GM23248 (cell line): ENCODE measurements around the gene DOK5. TPM values are rescaled to one million over a fixed set of nuclear protein-coding genes. Genes with fewer than 3 reads are reported as not detected.
A peak's percentile ranks its signal among the peaks of the same experiment; 100 is the strongest.

ENCODE experiments used
- DNase-seq: peaks from one replicate; pipeline ENCODE4 v3.0.0-alpha.2; 2015
- H2AFZ ChIP-seq: fragments of 200-600 bp; sonication (generic); 2 replicates; pipeline ENCODE4 v1.6.1; 2016; ENCODE audit warnings: antibody characterized with exemption
- H3F3A ChIP-seq: fragments of 200-600 bp; sonication (generic); 2 replicates; pipeline ENCODE4 v1.6.1; 2016; ENCODE audit warnings: mild to moderate bottlenecking, antibody characterized with exemption, mixed run types; ENCODE audit not compliant: insufficient read depth
- H3K27ac ChIP-seq: fragments of 200-600 bp; sonication (generic); 2 replicates; pipeline ENCODE4 v1.5.1; 2016; ENCODE audit warnings: mild to moderate bottlenecking
- H3K27me3 ChIP-seq: fragments of 200-600 bp; sonication (generic); replicated peaks from 2 replicates; pipeline ENCODE4 v1.6.1; 2016; ENCODE audit warnings: mild to moderate bottlenecking; ENCODE audit not compliant: insufficient read depth
- H3K36me3 ChIP-seq: fragments of 200-600 bp; sonication (generic); 2 replicates; pipeline ENCODE4 v1.6.1; 2016; ENCODE audit warnings: low read depth, mild to moderate bottlenecking
- H3K4me1 ChIP-seq: fragments of 200-600 bp; sonication (generic); 2 replicates; pipeline ENCODE4 v1.6.1; 2016; ENCODE audit warnings: mild to moderate bottlenecking; ENCODE audit not compliant: insufficient read depth
- H3K4me2 ChIP-seq: fragments of 200-600 bp; sonication (generic); one replicate; pipeline ENCODE4 v1.6.1; 2016; ENCODE audit warnings: mild to moderate bottlenecking; ENCODE audit not compliant: unreplicated experiment
- H3K4me3 ChIP-seq: fragments of 200-600 bp; sonication (generic); 2 replicates; pipeline ENCODE4 v1.5.1; 2016; ENCODE audit warnings: mild to moderate bottlenecking
- H3K79me2 ChIP-seq: fragments of 200-600 bp; sonication (generic); 2 replicates; pipeline ENCODE4 v1.6.1; 2016; ENCODE audit warnings: mild to moderate bottlenecking; ENCODE audit not compliant: insufficient read depth
- H3K9ac ChIP-seq: fragments of 200-600 bp; sonication (generic); 2 replicates; pipeline ENCODE4 v1.6.1; 2016; ENCODE audit warnings: mild to moderate bottlenecking
- H3K9me2 ChIP-seq: fragments of 200-600 bp; sonication (generic); 2 replicates; pipeline ENCODE4 v1.6.1; 2016; ENCODE audit warnings: mixed run types, mild to moderate bottlenecking, moderate library complexity; ENCODE audit not compliant: insufficient read depth
- H3K9me3 ChIP-seq: fragments of 200-600 bp; sonication (generic); one replicate; pipeline ENCODE4 v1.6.1; 2017; ENCODE audit warnings: low read depth
- H4K20me1 ChIP-seq: fragments of 200-600 bp; sonication (generic); 2 replicates; pipeline ENCODE4 v1.6.0; 2016; ENCODE audit not compliant: insufficient read depth
- EZH2 ChIP-seq: fragments of 200-600 bp; sonication (generic); IDR thresholded peaks from 2 replicates; pipeline ENCODE4 v1.6.1; 2018; ENCODE audit warnings: antibody characterized with exemption, mild to moderate bottlenecking; ENCODE audit not compliant: insufficient read depth, poor library complexity, severe bottlenecking
- EZH2phosphoT487 ChIP-seq: fragments of 200-600 bp; sonication (generic); IDR thresholded peaks from 2 replicates; pipeline ENCODE4 v1.6.1; 2018; ENCODE audit warnings: antibody characterized with exemption, moderate library complexity, mild to moderate bottlenecking, low read depth; ENCODE audit not compliant: insufficient read depth
- WGBS, 2 experiments: methylation state at CpG; one replicate each; pipeline ENCODE4 v1.1.6; 2015 to 2017; ENCODE audit warnings: low lambda C conversion rate in 2 of 2, low coverage in 1 of 2; ENCODE audit errors: missing lambda C conversion rate in 2 of 2; 5-methylcytosine and 5-hydroxymethylcytosine counted together
- in situ Hi-C: fragments of 300-500 bp; cut with MboI; formaldehyde crosslinking; loops from 2 replicates; pipeline ENCODE4 v1.15.0; 2020
- polyA plus RNA-seq: library from polyadenylated mRNA; unstranded; fragments of >200 nt; fragmentation: Nextera tagmentation; extraction: Ambion mirVana; gene quantifications from 2 replicates; pipeline ENCODE4 v1.2.1, GENCODE V29; 2016
- total RNA-seq: library from RNA; depleted of rRNA; stranded (reverse); fragments of >200 nt; shearing (Covaris generic); gene quantifications from 2 replicates; pipeline ENCODE4 v1.2.3, GENCODE V29; 2014

Gene DOK5
- total and polyA plus RNA-seq, 2 experiments from 2014 or later = 10.8 to 16.1 TPM

DNA sequence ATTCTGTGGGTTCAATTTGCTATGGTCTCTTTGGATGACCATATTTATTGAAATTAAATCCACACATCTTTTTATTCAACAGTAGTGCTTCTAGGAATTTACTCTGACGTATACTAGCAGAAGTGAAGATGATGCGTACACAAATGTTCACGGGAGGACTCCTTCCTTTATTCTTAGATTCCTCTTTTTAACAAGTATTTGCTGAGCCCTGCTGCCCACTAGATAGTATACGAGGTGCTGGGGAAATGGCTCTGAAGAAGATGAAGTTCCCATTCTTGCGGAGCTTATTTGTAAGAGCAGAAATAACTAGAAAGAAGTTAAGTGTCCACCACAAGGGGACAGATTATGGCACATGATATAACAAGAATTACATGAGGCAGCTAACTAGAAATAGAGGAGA, 145.2 kb downstream of the DOK5 start:
- DNase-seq = no peak

GRCh38 chr20:54622333-54623295, 147.2 kb downstream of the DOK5 start:
- TF ChIP-seq EZH2phosphoT487 (no peak), EZH2 (no peak)
- H2AFZ ChIP-seq = peak overlapping the region; percentile 57
- peak overlapping the region; percentile 46; the same call in 1 of the 2 replicates for H3K4me3 ChIP-seq
- no peak overlapping the region for H3K27ac ChIP-seq
- H4K20me1 ChIP-seq = no peaks in the 10 kb centered on the region
- H3K9ac ChIP-seq = no peak overlapping the region
- in situ Hi-C loops = no loop called here
- H3K4me2 ChIP-seq = peak overlapping the region; percentile 50
- H3K27me3 ChIP-seq = no peaks in the 10 kb centered on the region
- DNase-seq = peak; percentile 78
- peaks cover 8% of the 10 kb centered on the region for H3K4me1 ChIP-seq
- WGBS, 2 experiments = 28 to 29% methylated on average over 20 of the region's 20 CpGs
- no peaks in the 10 kb centered on the region for H3K79me2 ChIP-seq
- H3K9me3 ChIP-seq = no peaks in the 10 kb centered on the region
- no peaks in the 10 kb centered on the region for H3K36me3 ChIP-seq
- H3K9me2 ChIP-seq = no peaks in the 10 kb centered on the region
- no peaks in the 10 kb centered on the region for H3F3A ChIP-seq

More for the DNA sequence above, 145.2 kb downstream of the DOK5 start:
- H3K36me3 ChIP-seq = no peaks in the 10 kb centered on the region
- no peaks in the 10 kb centered on the region for H3K79me2 ChIP-seq
- WGBS, 2 experiments = 92 to 93% methylated on average over 5 of the region's 5 CpGs
- H3F3A ChIP-seq = no peaks in the 10 kb centered on the region
- in situ Hi-C loops = no loop called here
- H3K9me2 ChIP-seq = no peaks in the 10 kb centered on the region
- H3K27ac ChIP-seq = no peak overlapping the region
- no peaks in the 10 kb centered on the region for H4K20me1 ChIP-seq
- no peak overlapping the region for H3K4me3 ChIP-seq
- TF ChIP-seq EZH2phosphoT487 (no peak), EZH2 (no peak)
- H3K27me3 ChIP-seq = no peaks in the 10 kb centered on the region
- no peaks in the 10 kb centered on the region for H3K9me3 ChIP-seq
- no peak overlapping the region for H2AFZ ChIP-seq
- no peak overlapping the region for H3K4me2 ChIP-seq
- peaks cover 8% of the 10 kb centered on the region for H3K4me1 ChIP-seq
- H3K9ac ChIP-seq = no peak overlapping the region

DNA sequence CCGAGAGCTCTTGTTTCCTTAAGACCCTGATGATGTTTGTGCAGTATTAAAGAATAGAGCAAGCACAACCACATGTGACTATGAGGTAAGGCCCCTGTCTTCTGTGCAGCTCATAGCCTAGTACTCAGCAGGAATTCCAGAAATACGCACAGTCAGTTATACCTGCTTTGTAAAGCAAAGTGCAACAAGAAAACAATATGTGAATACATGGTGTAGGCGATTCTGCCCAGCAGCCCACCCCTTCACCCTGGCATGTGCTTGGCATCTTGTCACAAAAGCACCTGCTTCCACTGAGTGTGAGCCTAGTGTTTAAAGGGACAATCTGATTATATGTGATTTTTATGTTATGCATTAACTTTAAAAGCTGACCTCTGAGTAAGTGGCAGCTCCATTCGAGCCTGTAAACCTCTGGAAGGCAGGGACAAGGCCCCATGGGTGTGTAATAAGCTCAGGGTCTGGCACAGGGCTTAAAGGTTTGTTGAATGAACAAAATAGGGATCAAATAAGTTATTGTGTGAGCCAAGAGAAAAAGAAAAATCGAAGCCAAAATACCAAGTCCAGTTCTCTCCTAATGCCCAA, 148.7 kb downstream of the DOK5 start:
- no peak for TF ChIP-seq EZH2
- no peak for TF ChIP-seq EZH2phosphoT487

DNA sequence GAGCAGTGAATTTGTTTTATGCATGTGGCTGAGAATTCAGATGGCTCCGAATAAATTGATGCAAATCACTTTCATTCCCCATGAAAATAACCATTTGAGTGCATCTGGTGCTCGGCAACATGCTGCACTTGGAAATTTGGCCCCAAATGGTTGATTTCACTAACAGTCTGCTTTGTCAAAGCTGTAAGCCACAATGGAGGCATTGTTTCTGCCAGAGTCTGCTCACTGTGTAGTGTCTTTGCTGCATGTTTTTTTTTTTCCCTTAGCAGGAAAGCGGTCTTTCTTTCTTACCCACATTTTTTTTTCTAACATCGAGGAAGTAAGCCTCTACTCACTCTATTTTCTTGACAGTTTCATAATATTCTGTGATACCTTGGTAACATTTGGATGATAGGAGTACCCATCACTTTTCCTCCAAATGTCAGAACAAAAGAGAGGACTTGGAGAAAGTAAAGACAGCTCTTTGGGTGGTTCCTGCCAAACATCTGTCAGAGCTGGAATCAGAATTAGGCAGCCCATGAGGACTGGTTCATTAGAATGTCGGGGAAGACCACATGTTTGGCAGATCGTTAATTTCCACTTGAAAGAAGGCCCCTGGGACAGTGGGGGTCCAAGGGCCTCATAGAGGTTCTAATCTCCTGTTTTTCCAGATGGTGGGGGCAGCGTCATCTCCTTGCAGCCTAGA, 149.5 kb downstream of the DOK5 start:
- no peak for DNase-seq
- Histone ChIP-seq H3K9ac (no peak overlapping the region), H3K4me3 (no peak overlapping the region), H3K9me3 (no peaks in the 10 kb centered on the region), H3K9me2 (no peaks in the 10 kb centered on the region), H3K4me2 (no peak overlapping the region), H3K4me1 (peaks cover 8% of the 10 kb centered on the region), H4K20me1 (no peaks in the 10 kb centered on the region), H3K79me2 (no peaks in the 10 kb centered on the region), H3K27ac (no peak overlapping the region), H2AFZ (no peak overlapping the region), H3F3A (no peaks in the 10 kb centered on the region), H3K36me3 (no peaks in the 10 kb centered on the region), H3K27me3 (no peaks in the 10 kb centered on the region)
- TF ChIP-seq EZH2phosphoT487 (no peak), EZH2 (no peak)
- 34 to 39% methylated on average over 7 of the region's 7 CpGs for WGBS, 2 experiments
- in situ Hi-C loops = no loop called here

More for the DNA sequence above, 148.7 kb downstream of the DOK5 start:
- Histone ChIP-seq H3K27me3 (no peaks in the 10 kb centered on the region), H2AFZ (no peak overlapping the region), H3K9me3 (no peaks in the 10 kb centered on the region), H3K79me2 (no peaks in the 10 kb centered on the region), H3K36me3 (no peaks in the 10 kb centered on the region), H3K27ac (no peak overlapping the region), H3K4me2 (no peak overlapping the region), H4K20me1 (no peaks in the 10 kb centered on the region), H3K4me3 (no peak overlapping the region), H3F3A (no peaks in the 10 kb centered on the region), H3K9me2 (no peaks in the 10 kb centered on the region), H3K9ac (no peak overlapping the region), H3K4me1 (peaks cover 8% of the 10 kb centered on the region)
- in situ Hi-C loops = no loop called here
- DNase-seq = no peak
- WGBS, 2 experiments = 65 to 74% methylated on average over 5 of the region's 5 CpGs
